Nephron progenitor cell (in vitro differentiated cells): Measurements from ENCODE around the gene PDE4B.

Source experiments
- DNase-seq: peaks from one replicate; pipeline ENCODE4 v3.0.0; 2021
- H3K27ac Mint-ChIP-seq: 2 replicates; pipeline ENCODE4 v1.8.0; 2021; ENCODE audit warnings: mild to moderate bottlenecking, moderate library complexity, mixed read lengths
- H3K27me3 Mint-ChIP-seq: 2 replicates; pipeline ENCODE4 v1.8.0; 2021; ENCODE audit warnings: mild to moderate bottlenecking, low read depth, mixed read lengths; ENCODE audit not compliant: poor library complexity
- H3K36me3 Mint-ChIP-seq: 2 replicates; pipeline ENCODE4 v1.8.0; 2021; ENCODE audit warnings: low read depth, mixed read lengths
- H3K4me1 Mint-ChIP-seq: 2 replicates; pipeline ENCODE4 v1.8.0; 2021; ENCODE audit warnings: mixed read lengths
- H3K4me3 Mint-ChIP-seq: 2 replicates; pipeline ENCODE4 v1.8.0; 2021; ENCODE audit warnings: mild to moderate bottlenecking, moderate library complexity, mixed read lengths
- H3K9me3 Mint-ChIP-seq: 2 replicates; pipeline ENCODE4 v1.8.0; 2021; ENCODE audit warnings: mild to moderate bottlenecking, moderate library complexity, mixed read lengths
- TF ChIP-seq, protein P1 (sequence below): fragments of 200-600 bp; sonication (generic); IDR thresholded peaks from 2 replicates; pipeline ENCODE4 v1.5.0; 2021; ENCODE audit warnings: antibody characterized with exemption

Gene PDE4B

DNA sequence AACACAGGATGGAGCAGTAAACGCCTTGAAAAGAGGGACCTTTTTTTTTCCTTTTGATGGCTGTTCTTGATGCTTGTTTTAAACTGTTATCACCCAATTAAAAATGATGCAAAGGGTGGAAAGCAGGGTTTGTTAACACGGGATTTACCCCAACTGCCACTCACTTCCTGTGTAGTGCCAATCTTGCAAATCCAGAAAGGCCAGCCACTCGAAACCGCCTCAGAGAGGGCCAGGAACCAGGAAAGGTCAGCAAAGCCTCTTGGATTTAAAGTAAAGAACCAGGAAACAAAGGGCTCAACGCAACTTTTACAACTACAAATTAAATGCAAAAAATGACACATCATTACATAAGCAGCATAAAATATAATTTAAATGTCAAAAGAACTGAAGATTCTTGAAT lies 347.4 kb downstream of the PDE4B start:
- Mint-ChIP-seq H3K27ac (no peak overlapping the region), H3K4me3 (no peak overlapping the region)

DNA sequence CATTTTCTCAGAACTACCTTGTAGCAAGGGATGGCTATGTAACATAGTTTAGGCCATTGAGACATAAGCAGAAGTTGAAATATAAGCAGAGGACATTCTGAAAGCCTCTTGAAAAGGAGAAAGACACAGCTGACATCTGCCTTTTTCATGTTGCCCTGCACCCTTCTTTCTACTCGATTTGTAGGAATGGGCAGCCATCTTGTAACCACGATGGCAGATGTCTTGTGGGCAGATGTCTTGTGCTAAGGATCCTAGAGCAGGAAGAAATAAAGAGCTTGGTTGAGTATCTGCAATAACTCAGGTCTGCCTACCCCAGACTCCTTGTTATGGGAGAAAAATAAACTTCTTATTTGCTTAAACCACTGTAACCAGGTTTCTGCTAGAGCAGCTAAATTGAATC lies 351.0 kb downstream of the PDE4B start:
- no peak overlapping the region for H3K4me3 Mint-ChIP-seq
- no peak for DNase-seq
- no peaks in the 10 kb centered on the region for H3K9me3 Mint-ChIP-seq
- H3K27ac Mint-ChIP-seq: no peak overlapping the region
- no peaks in the 10 kb centered on the region for H3K4me1 Mint-ChIP-seq
- H3K27me3 Mint-ChIP-seq: peaks cover 4% of the 10 kb centered on the region
- no peaks in the 10 kb centered on the region for H3K36me3 Mint-ChIP-seq
- TF ChIP-seq, protein P1, sequence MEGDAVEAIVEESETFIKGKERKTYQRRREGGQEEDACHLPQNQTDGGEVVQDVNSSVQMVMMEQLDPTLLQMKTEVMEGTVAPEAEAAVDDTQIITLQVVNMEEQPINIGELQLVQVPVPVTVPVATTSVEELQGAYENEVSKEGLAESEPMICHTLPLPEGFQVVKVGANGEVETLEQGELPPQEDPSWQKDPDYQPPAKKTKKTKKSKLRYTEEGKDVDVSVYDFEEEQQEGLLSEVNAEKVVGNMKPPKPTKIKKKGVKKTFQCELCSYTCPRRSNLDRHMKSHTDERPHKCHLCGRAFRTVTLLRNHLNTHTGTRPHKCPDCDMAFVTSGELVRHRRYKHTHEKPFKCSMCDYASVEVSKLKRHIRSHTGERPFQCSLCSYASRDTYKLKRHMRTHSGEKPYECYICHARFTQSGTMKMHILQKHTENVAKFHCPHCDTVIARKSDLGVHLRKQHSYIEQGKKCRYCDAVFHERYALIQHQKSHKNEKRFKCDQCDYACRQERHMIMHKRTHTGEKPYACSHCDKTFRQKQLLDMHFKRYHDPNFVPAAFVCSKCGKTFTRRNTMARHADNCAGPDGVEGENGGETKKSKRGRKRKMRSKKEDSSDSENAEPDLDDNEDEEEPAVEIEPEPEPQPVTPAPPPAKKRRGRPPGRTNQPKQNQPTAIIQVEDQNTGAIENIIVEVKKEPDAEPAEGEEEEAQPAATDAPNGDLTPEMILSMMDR: no peak

More for the DNA sequence above, 347.4 kb downstream of the PDE4B start:
- no peaks in the 10 kb centered on the region for H3K4me1 Mint-ChIP-seq
- H3K36me3 Mint-ChIP-seq: no peaks in the 10 kb centered on the region
- peaks cover 7% of the 10 kb centered on the region for H3K27me3 Mint-ChIP-seq
- no peak for DNase-seq
- TF ChIP-seq, protein P1: no peak
- H3K9me3 Mint-ChIP-seq: no peaks in the 10 kb centered on the region

DNA sequence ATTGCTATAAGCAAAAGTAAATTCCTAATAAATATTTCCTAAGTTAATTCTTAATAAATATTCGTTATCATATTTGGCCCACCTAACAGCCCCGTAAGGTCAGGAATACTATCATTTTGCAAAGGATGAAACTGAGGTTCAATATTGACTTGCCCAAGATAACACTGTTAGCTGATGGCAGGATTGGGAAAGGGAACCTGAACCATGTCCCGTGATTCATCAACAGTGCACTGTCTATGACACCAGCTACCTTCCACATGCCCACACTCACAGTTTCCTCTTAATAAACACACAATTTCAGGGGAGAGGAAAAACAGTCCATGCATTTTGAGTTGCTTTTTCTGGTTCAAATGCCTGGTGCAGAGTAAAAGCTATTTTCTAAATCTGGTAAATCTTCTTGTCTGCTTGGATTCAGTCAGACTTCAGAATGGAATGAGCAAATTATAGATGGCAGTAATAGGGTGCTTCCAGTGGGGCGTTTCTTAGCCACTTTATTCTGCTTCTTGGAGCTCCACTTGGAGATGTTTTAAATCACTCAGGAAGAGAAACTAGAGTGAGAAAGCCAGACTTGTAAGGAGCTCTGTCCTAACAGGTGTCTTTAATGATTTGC lies 354.6 kb downstream of the PDE4B start:
- H3K9me3 Mint-ChIP-seq: no peaks in the 10 kb centered on the region
- H3K27ac Mint-ChIP-seq: no peak overlapping the region
- TF ChIP-seq, protein P1: no peak
- no peaks in the 10 kb centered on the region for H3K4me1 Mint-ChIP-seq
- H3K4me3 Mint-ChIP-seq: no peak overlapping the region
- no peaks in the 10 kb centered on the region for H3K36me3 Mint-ChIP-seq
- no peak for DNase-seq
- peaks cover 4% of the 10 kb centered on the region for H3K27me3 Mint-ChIP-seq

DNA sequence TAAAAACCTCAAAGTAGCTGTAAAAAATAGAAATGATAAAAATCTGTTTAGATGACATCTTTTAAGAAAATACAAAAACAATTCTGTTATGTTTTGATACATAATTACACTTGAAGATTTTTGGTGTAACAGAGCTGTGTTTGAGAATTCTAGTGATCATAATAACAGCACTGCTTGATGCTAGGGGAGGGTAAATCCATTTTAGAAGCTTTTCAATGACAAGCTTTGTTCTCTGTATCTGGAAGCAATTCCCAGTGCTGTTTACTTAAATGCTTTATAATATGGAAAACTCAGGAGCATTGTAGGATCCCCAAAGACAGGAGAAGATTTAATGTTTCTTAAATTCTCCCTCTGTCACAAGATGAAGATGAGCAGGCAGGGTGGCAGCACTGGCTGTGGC lies 359.3 kb downstream of the PDE4B start:
- H3K27ac Mint-ChIP-seq: no peak overlapping the region

DNA sequence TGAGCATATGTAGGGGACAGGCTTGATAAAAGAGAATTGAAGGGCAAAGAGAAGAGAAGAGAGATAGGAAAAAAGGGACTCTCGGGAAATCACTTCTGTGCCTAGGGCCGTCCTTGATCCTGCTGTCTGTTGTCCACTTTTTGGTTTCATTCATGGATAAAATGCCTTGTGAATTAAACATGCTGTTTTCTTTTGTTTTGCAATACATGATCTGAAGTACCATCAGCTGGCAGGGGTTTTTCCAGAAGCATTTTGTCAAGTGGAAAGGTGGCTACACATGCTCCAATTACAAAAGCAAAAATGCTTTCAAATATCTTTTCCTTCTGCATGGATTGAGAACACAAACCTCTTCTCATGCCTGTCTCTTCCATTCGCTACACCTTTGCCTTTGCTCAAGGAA lies 361.7 kb downstream of the PDE4B start:
- H3K4me3 Mint-ChIP-seq: no peak overlapping the region
- DNase-seq: no peak
- no peaks in the 10 kb centered on the region for H3K36me3 Mint-ChIP-seq
- TF ChIP-seq, protein P1: no peak
- peaks cover 6% of the 10 kb centered on the region for H3K4me1 Mint-ChIP-seq
- H3K27ac Mint-ChIP-seq: no peak overlapping the region
- no peaks in the 10 kb centered on the region for H3K9me3 Mint-ChIP-seq
- H3K27me3 Mint-ChIP-seq: peaks cover 8% of the 10 kb centered on the region

More for the DNA sequence above, 359.3 kb downstream of the PDE4B start:
- Mint-ChIP-seq H3K36me3 (no peaks in the 10 kb centered on the region), H3K27me3 (peaks cover 2% of the 10 kb centered on the region), H3K4me1 (peaks cover 6% of the 10 kb centered on the region), H3K9me3 (no peaks in the 10 kb centered on the region), H3K4me3 (no peak overlapping the region)
- TF ChIP-seq, protein P1: no peak
- no peak for DNase-seq

DNA sequence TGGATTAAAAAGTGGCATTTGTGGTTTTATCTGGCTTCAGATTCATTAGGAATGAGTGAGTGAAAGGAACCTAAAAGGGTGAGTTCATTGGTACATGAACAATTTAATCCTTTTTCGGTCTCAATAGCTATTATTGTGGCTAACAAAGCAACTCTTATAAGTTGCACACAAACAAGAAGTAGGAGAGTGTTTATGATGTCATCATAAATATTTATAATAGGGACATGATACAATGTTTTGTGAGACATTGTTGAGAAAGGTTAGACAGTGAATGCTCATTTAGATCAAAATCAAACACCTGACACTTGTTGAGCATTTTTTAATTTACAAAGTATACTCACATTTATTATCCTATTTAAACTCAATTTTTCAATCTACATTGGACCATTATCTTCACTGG lies 363.4 kb downstream of the PDE4B start:
- TF ChIP-seq, protein P1: no peak
- no peak overlapping the region for H3K4me3 Mint-ChIP-seq
- H3K27me3 Mint-ChIP-seq: peaks cover 8% of the 10 kb centered on the region
- no peaks in the 10 kb centered on the region for H3K9me3 Mint-ChIP-seq
- peaks cover 6% of the 10 kb centered on the region for H3K4me1 Mint-ChIP-seq
- no peak overlapping the region for H3K27ac Mint-ChIP-seq
- no peak for DNase-seq
- H3K36me3 Mint-ChIP-seq: no peaks in the 10 kb centered on the region
